Spleen (tissue), 7 donors: ENCODE data around the gene SLC45A1.

Experiments used
- POLR2A ChIP-seq, 3 donors: fragments of 450-650 bp; IDR thresholded peaks; one replicate each; pipeline ENCODE4 v1.5.1; 2017; ENCODE audit warnings: antibody characterized with exemption in 3 of 3, mild to moderate bottlenecking in 1 of 3
- TF ChIP-seq, protein P1 (sequence below), 11 experiments: fragments of 200-600 bp in 7 of 11; fragments of 450-650 bp in 4 of 11; sonication (generic) in 4 of 11; IDR thresholded peaks in 8 of 11; conservative IDR thresholded peaks in 3 of 11; 1 replicate in 7 of 11; 2 replicates in 4 of 11; pipeline versions ENCODE4 v1.4.0 to v1.8.0; 2016 to 2021; ENCODE audit warnings: antibody characterized with exemption in 11 of 11, inconsistent platforms in 4 of 11, mild to moderate bottlenecking in 1 of 11
- donor health status: DM: no; HTN: no; CAD: no; lungs with moderate emphysema.
- donor health status: DM: no; HTN: no; CAD: no.
- donor health status: DM: no; HTN: no; CAD: no.

DNA sequence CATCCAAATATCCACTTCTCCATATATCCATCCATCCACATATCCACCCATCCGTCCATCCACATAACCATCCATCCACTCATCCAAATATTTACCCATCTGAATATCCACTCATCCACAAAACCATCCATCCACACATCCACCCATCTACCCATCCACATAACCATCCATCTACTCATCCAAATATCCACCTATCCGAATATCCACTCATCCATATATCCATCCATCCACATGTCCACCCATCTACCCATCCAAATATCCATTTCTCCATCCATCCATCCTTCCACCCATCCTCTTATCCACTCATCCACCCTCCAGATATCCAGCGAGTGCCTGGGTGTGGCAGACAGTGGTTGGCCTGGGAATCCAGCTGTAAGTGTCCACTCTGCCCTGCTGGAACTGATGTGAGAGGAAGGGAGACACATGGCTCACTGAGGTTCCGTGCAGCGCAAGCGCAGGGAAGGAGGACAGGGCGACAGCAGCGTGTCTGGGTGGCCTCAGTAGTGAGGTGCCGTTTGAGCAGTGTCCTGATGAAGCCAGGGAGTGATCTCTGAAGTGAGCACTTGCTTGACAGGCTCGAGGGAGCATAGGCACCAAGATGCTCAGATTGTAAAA lies 27.1 kb downstream of the SLC45A1 start:
- no peak for TF ChIP-seq POLR2A (IDR thresholded peaks at IDR 0.05)
- TF ChIP-seq, protein P1, sequence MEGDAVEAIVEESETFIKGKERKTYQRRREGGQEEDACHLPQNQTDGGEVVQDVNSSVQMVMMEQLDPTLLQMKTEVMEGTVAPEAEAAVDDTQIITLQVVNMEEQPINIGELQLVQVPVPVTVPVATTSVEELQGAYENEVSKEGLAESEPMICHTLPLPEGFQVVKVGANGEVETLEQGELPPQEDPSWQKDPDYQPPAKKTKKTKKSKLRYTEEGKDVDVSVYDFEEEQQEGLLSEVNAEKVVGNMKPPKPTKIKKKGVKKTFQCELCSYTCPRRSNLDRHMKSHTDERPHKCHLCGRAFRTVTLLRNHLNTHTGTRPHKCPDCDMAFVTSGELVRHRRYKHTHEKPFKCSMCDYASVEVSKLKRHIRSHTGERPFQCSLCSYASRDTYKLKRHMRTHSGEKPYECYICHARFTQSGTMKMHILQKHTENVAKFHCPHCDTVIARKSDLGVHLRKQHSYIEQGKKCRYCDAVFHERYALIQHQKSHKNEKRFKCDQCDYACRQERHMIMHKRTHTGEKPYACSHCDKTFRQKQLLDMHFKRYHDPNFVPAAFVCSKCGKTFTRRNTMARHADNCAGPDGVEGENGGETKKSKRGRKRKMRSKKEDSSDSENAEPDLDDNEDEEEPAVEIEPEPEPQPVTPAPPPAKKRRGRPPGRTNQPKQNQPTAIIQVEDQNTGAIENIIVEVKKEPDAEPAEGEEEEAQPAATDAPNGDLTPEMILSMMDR (IDR thresholded peaks at IDR 0.05 in 8 of 11, conservative IDR thresholded peaks at IDR 0.05 in 3 of 11) = no peak
